ENCODE data around the gene ADAMTS7.
A peak's percentile ranks its signal among the peaks of the same experiment; 100 is the strongest.

The ADAMTS7 gene

GRCh38 chr15:78714890-78715289 lies 96.4 kb downstream of the ADAMTS7 start:
- DNase-seq = peak; percentile 33 to 46

GRCh38 chr15:78712797-78713515 lies 98.3 kb downstream of the ADAMTS7 start:
- no peak for DNase-seq

DNA sequence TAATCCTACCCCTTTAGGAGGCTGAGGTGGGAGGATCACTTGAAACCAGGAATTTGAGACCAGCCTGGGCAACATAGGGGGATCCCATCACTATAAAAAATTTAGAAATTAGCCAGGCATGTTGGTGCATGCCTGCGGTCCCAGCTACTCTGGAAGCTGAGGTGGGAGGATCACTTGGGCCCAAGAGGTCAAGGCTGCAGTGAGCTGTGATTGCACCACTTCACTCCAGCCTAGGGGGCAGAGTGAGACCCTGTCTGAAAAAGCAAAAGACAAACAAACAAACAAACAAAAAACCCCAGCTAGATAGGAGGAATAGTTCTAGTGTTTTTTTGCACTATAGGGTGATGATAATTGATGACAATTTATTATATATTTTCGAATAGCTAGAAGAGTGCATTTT lies 99.6 kb downstream of the ADAMTS7 start:
- DNase-seq = no peak

GRCh38 chr15:78709263-78709882 lies 101.9 kb downstream of the ADAMTS7 start:
- peak; percentile 34 to 60 for DNase-seq

All from SHP77 (cell line).